Measurements from ENCODE around the gene PKP1. TPM values are rescaled to one million over a fixed set of nuclear protein-coding genes. Genes with fewer than 3 reads are reported as not detected.
A peak's percentile ranks its signal among the peaks of the same experiment; 100 is the strongest.

PKP1 gene
- total RNA-seq, 1 experiment from 2014 or later: 0.30 TPM

DNA sequence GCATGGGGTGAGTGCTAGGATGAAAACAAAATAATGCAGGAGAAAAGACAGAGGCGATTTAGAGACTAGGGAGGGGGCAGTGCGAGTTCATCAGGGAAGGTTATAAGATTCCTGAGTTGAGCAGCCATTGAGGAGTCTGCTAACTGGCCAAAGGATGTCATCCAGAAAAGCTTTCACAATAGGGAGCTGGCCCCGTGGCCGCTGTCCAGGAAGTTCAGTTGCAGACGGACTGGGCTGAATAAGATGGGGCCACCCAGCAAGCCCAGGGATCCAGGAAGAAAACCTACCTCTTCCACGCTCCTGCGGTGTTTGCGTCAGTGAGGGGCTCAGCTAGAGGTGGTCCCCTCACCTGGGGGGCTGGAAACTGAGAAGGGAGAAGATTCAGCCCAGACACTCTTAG, 4.0 kb upstream of the PKP1 start:
- H3K4me3 Mint-ChIP-seq (ENCODE audit: unreplicated experiment): no peak overlapping the region
- DNase-seq (ENCODE audit: unreplicated experiment): peak; percentile 86
- ChIA-PET CTCF (interaction anchor here (0.6 to 22.1 kb wide), 10 partner anchors 8 to 118 kb away, joined by 3 to 415 read pairs (median 3); partner anchors contain the start of gene PKP1), POLR2A (interaction anchor here (0.7 to 46.7 kb wide), 5 partner anchors 2 to 90 kb away, joined by 3 to 3819 read pairs (median 3); partner anchors contain the start of gene PKP1)
- BruUV-seq (replicated peaks): no TSS peak
- H3K9me3 Mint-ChIP-seq (ENCODE audit: unreplicated experiment): no peaks in the 10 kb centered on the region
- no peaks in the 10 kb centered on the region for H3K27me3 Mint-ChIP-seq (ENCODE audit: insufficient read depth, unreplicated experiment)
- peaks cover 56% of the 10 kb centered on the region for H3K4me1 Mint-ChIP-seq (ENCODE audit: insufficient read depth, unreplicated experiment)
- no peak overlapping the region for H3K27ac Mint-ChIP-seq (ENCODE audit: low read depth, unreplicated experiment)
- no peaks in the 10 kb centered on the region for H3K36me3 Mint-ChIP-seq (ENCODE audit: insufficient read depth, unreplicated experiment)
- intact Hi-C loops (cut with micrococcal nuclease): no loop called here
- TF ChIP-seq, protein P1, sequence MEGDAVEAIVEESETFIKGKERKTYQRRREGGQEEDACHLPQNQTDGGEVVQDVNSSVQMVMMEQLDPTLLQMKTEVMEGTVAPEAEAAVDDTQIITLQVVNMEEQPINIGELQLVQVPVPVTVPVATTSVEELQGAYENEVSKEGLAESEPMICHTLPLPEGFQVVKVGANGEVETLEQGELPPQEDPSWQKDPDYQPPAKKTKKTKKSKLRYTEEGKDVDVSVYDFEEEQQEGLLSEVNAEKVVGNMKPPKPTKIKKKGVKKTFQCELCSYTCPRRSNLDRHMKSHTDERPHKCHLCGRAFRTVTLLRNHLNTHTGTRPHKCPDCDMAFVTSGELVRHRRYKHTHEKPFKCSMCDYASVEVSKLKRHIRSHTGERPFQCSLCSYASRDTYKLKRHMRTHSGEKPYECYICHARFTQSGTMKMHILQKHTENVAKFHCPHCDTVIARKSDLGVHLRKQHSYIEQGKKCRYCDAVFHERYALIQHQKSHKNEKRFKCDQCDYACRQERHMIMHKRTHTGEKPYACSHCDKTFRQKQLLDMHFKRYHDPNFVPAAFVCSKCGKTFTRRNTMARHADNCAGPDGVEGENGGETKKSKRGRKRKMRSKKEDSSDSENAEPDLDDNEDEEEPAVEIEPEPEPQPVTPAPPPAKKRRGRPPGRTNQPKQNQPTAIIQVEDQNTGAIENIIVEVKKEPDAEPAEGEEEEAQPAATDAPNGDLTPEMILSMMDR (IDR thresholded peaks at IDR 0.05; ENCODE audit: unreplicated experiment): no peak

DNA sequence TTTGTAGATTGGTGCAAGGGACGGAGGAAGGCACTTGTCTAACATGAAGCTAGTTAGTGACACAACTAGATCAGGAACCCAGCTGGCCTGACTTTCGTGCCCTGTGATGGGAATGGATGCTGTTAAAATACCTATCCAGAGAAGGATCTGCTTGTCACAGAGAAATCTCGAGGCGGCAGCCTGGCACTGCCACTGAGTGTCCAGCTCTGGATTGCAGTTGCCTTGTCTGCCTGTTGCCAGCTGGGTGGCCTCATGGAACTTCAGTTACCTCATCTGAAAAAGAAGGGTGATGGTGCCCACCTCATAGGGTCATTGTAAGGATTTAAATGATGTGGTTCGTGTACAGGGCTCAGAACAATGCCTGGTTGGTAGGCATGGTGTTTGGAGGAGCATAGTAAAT, 2.4 kb upstream of the PKP1 start:
- Mint-ChIP-seq H3K27ac (ENCODE audit: low read depth, unreplicated experiment) (no peak overlapping the region), H3K27me3 (ENCODE audit: insufficient read depth, unreplicated experiment) (no peaks in the 10 kb centered on the region), H3K36me3 (ENCODE audit: insufficient read depth, unreplicated experiment) (no peaks in the 10 kb centered on the region), H3K9me3 (ENCODE audit: unreplicated experiment) (no peaks in the 10 kb centered on the region), H3K4me1 (ENCODE audit: insufficient read depth, unreplicated experiment) (peaks cover 40% of the 10 kb centered on the region), H3K4me3 (ENCODE audit: unreplicated experiment) (no peak overlapping the region)
- CTCF ChIA-PET: interaction anchor here (0.6 to 14.2 kb wide), 12 partner anchors 9 to 81 kb away, joined by 3 to 415 read pairs (median 3); no protein-coding TSS in a partner anchor
- no TSS peak for BruUV-seq (replicated peaks)
- intact Hi-C loops (cut with micrococcal nuclease): no loop called here
- TF ChIP-seq, protein P1 (IDR thresholded peaks at IDR 0.05; ENCODE audit: unreplicated experiment): no peak
- POLR2A ChIA-PET: interaction anchor here (42.9 to 46.7 kb wide), 2 partner anchors 0 to 19 kb away, joined by 3819 read pairs; partner anchors contain the start of gene PKP1
- no peak for DNase-seq (ENCODE audit: unreplicated experiment)

DNA sequence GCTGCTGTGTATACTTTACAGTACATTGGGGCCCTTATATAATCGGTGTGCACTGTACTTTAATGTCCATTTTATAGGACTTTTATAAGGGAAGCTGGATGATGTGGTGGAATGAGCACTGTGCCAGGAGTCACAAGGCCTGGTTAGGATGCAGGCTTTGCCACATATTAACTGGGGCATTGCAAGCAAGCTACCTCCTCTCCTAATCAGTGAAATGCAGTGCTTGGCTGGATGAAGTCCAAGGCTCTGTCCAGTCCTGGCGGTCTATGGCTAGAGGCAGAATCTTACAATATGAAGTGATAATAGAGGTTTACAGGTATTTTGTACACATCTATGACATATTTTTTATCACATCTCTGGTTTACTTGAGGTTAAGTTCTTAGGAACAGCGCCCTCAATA, 1.7 kb upstream of the PKP1 start:
- POLR2A ChIA-PET: interaction anchor here (42.9 to 46.7 kb wide), 2 partner anchors 0 to 18 kb away, joined by 3819 read pairs; partner anchors contain the start of gene PKP1
- no TSS peak for BruUV-seq (replicated peaks)
- no peak for DNase-seq (ENCODE audit: unreplicated experiment)
- CTCF ChIA-PET: interaction anchor here (0.7 to 14.2 kb wide), 14 partner anchors 8 to 126 kb away, joined by 3 to 415 read pairs (median 6); no protein-coding TSS in a partner anchor
- H3K9me3 Mint-ChIP-seq (ENCODE audit: unreplicated experiment): no peaks in the 10 kb centered on the region
- no peak overlapping the region for H3K4me3 Mint-ChIP-seq (ENCODE audit: unreplicated experiment)
- no peaks in the 10 kb centered on the region for H3K27me3 Mint-ChIP-seq (ENCODE audit: insufficient read depth, unreplicated experiment)
- TF ChIP-seq, protein P1 (IDR thresholded peaks at IDR 0.05; ENCODE audit: unreplicated experiment): no peak
- no peaks in the 10 kb centered on the region for H3K36me3 Mint-ChIP-seq (ENCODE audit: insufficient read depth, unreplicated experiment)
- intact Hi-C loops (cut with micrococcal nuclease): no loop called here
- peaks cover 35% of the 10 kb centered on the region for H3K4me1 Mint-ChIP-seq (ENCODE audit: insufficient read depth, unreplicated experiment)
- no peak overlapping the region for H3K27ac Mint-ChIP-seq (ENCODE audit: low read depth, unreplicated experiment)

DNA sequence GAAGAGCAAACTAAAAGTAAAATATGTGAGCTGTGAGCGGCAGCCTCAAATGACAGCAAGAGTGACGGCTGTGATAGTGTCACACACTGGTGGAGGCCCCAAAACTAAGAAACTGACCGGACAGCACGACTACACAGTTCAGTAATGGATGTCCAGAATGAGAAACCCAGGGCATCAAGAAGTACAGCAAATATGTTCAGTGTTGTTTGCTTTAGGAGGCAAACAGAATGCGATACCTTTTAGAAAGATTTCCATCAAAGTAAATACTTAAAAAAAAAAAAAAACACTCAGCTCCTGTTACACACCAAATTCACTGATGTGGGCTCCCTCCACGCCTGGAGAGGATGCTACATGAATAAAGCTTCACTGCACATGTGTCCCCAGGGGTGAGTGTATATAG, 1.1 kb upstream of the PKP1 start:
- TF ChIP-seq, protein P1 (IDR thresholded peaks at IDR 0.05; ENCODE audit: unreplicated experiment): no peak
- intact Hi-C loops (cut with micrococcal nuclease): no loop called here
- DNase-seq (ENCODE audit: unreplicated experiment): no peak
- H3K36me3 Mint-ChIP-seq (ENCODE audit: insufficient read depth, unreplicated experiment): no peaks in the 10 kb centered on the region
- POLR2A ChIA-PET: interaction anchor here (42.9 to 46.7 kb wide), 2 partner anchors 1 to 17 kb away, joined by 3819 read pairs; partner anchors contain the start of gene PKP1
- H3K27ac Mint-ChIP-seq (ENCODE audit: low read depth, unreplicated experiment): no peak overlapping the region
- no peak overlapping the region for H3K4me3 Mint-ChIP-seq (ENCODE audit: unreplicated experiment)
- H3K9me3 Mint-ChIP-seq (ENCODE audit: unreplicated experiment): no peaks in the 10 kb centered on the region
- CTCF ChIA-PET: interaction anchor here (1.0 to 14.2 kb wide), 9 partner anchors 10 to 79 kb away, joined by 3 to 415 read pairs (median 8); no protein-coding TSS in a partner anchor
- peaks cover 28% of the 10 kb centered on the region for H3K4me1 Mint-ChIP-seq (ENCODE audit: insufficient read depth, unreplicated experiment)
- no TSS peak for BruUV-seq (replicated peaks)
- H3K27me3 Mint-ChIP-seq (ENCODE audit: insufficient read depth, unreplicated experiment): no peaks in the 10 kb centered on the region

Data from MCF 10A (cell line).